Measurements from ENCODE around the gene USP33.

USP33 gene

GRCh38 chr1:77759071-77760028 lies at the start of gene USP33:
Gene USP33 (minus strand): TSS chr1:77759852. CDS start chr1:77741697, 18,155 bp downstream.
- peak within 1 kb of the TSS; percentile 87 for H3K27ac ChIP-seq
- POLR2A ChIA-PET (ENCODE audit: low non-redundant PET): no interaction called here
- peak; percentile 88 for DNase-seq (ENCODE audit: low spot score)
- CTCF ChIA-PET: interaction anchor here (0.6 kb wide), 1 partner anchor 52 kb away, joined by 4 read pairs; no protein-coding TSS in a partner anchor
- TF ChIP-seq CTCF (conservative IDR thresholded peaks at IDR 0.05; ENCODE audit: low read depth): no peak

DNA sequence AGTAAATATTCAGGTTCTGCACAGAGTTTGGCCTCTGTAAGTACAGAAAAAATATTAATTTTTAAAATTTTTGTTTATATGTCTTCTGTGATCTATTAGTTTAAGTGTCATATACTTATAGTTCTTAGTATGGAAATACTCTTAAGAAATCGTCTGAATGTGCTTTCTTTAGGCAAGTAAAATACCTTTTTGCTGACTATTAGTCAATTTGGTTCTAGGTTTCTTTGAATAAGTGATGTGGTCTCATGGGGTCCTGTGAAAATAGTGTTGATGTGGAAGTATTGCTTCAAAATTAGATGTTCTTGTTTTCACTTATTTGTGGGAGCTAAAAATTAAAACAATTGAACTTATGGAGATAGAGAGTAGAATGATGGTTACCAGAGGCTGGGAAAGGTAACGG lies 43.7 kb upstream of the USP33 start:
- CTCF ChIA-PET: interaction anchor here (0.6 to 0.7 kb wide), 2 partner anchors 148 to 529 kb away, joined by 3 read pairs; no protein-coding TSS in a partner anchor
- no peak for TF ChIP-seq CTCF (conservative IDR thresholded peaks at IDR 0.05; ENCODE audit: low read depth)
- H3K27ac ChIP-seq: no peak overlapping the region
- DNase-seq (ENCODE audit: low spot score): no peak
- POLR2A ChIA-PET (ENCODE audit: low non-redundant PET): interaction anchor here (0.6 kb wide), 1 partner anchor 10 kb away, joined by 10 read pairs; no protein-coding TSS in a partner anchor

- no peak overlapping the region for H3K27ac ChIP-seq
- POLR2A ChIA-PET (ENCODE audit: low non-redundant PET): no interaction called here
- no peak for DNase-seq (ENCODE audit: low spot score)
- TF ChIP-seq CTCF (conservative IDR thresholded peaks at IDR 0.05; ENCODE audit: low read depth): no peak
- CTCF ChIA-PET: no interaction called here
These were observed 42.4 kb upstream of the USP33 start for GRCh38 chr1:77802026-77802425.

- ChIA-PET CTCF (no interaction called here), POLR2A (ENCODE audit: low non-redundant PET) (no interaction called here)
- DNase-seq (ENCODE audit: low spot score): no peak
- H3K27ac ChIP-seq: no peak overlapping the region
- TF ChIP-seq CTCF (conservative IDR thresholded peaks at IDR 0.05; ENCODE audit: low read depth): no peak
These were observed 38.3 kb upstream of the USP33 start for GRCh38 chr1:77797991-77798390.

- DNase-seq (ENCODE audit: low spot score): no peak
These were observed 37.2 kb upstream of the USP33 start for GRCh38 chr1:77796695-77797405.

More at GRCh38 chr1:77796695-77797405, 37.2 kb upstream of the USP33 start:
- TF ChIP-seq CTCF (conservative IDR thresholded peaks at IDR 0.05; ENCODE audit: low read depth): no peak
- ChIA-PET POLR2A (ENCODE audit: low non-redundant PET) (no interaction called here), CTCF (interaction anchor here (0.6 kb wide), 1 partner anchor 104 kb away, joined by 3 read pairs; no protein-coding TSS in a partner anchor)
- no peak overlapping the region for H3K27ac ChIP-seq

All from RWPE1 (cell line).